Glomerular endothelial cell (primary cell): ENCODE results near the gene ADD1. TPM values are rescaled to one million over a fixed set of nuclear protein-coding genes. Genes with fewer than 3 reads are reported as not detected.

Source experiments
- DNase-seq: peaks from one replicate; pipeline ENCODE4 v3.0.0-alpha.2; 2011; ENCODE audit warnings: low read depth, low spot score; ENCODE audit errors: extremely low read depth
- total RNA-seq: library from RNA; depleted of rRNA; stranded (reverse); fragments of >200 nt; gene quantifications from 2 replicates; pipeline ENCODE4 v1.2.3, GENCODE V29; 2015

The ADD1 gene
- total RNA-seq, 1 donor from 2014 or later, result 265 TPM

DNA sequence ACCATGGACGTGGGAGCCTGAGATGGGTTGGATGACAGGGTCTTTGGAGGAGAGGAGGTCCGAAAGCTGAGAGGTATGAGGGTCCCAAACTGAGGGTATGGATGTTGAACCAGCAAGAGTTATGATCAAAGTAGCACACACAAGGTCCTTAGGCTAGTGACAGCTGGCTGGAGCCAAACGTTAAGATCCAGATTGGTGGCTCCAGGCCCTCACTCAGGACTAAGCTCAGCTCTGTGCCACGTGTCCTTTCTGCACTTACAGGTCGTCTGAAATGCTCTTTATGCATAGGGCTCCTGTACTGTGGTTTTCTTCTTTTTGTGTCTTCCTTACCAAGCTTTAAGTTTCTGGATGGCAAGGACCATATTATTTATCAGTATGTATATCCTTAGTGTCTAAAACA lies 35.4 kb downstream of the ADD1 start:
- DNase-seq, result no peak

DNA sequence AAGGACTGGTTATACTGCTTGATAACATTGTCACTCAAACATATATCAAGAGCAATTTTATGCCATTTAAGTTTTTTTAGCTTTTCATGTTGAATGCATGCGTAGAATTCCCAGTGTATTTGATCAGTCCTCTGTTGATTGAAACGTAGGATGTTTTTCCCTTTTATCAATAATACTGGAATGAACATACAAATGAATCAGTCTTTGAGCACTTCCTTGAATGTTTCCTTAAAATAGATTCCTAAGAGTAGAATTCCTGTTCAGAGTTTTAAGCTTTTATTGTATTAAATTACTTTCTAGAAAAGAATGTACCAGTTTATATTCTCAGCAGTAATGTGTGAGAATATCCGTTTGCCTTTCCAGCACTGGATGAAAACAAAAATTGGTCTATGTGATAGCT lies 37.8 kb downstream of the ADD1 start:
- no peak for DNase-seq

DNA sequence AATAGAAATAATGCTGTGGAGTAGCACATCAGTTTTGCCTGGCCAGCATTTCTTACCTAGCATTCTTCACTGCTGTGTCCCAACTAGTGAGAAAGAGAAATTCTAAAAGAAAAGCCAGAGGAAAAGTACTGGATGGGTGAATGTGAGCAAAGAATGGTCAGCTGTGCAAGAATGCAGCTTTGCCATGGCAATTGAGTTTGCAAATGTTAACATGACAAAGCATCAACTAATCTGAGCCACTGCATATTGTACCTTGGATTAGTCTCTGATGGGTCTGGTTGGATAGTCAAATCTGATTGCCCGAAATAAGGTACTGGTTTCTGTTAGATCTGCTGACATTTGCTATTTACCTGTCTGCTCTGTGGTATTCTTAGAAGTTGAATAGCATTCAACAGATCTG lies 38.7 kb downstream of the ADD1 start:
- DNase-seq, result no peak

DNA sequence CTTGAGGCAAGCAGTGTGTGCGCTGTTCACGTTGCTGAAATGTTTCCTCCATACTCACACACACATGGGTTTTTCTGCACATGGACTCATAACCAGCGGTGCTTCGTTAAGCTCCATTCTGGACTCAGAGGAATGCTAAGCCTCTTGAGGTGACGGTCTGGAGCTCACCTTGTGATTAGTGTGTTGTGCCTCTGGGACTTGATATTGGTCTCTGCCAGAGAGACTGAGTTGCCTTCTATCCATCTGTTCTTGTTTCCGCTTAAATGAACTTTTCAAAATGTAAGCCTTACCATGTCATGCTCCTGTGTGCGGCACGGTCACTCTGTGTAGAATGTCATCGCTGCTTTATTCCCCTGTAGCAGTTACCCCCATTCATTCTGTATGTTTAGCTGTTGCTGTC lies 42.5 kb downstream of the ADD1 start:
- no peak for DNase-seq

DNA sequence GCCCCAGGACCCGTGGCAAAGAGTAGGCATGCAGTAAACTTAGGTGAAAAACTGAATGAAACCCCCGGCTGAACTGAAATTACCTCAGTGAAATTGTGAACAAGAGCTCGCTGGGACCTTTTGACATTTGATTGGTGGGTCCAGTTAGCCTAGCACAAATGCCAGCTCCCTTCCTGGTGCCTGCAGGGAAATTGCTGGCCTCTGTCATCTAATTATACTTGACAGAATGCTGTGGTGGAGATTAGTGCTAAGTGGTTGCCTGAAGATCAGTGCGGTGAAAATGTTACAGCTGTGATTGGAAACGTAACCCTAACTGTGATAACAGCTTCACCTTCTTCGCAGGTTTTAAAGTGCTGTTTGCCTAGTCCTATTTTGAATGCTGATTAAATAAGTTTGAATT lies 43.0 kb downstream of the ADD1 start:
- no peak for DNase-seq

DNA sequence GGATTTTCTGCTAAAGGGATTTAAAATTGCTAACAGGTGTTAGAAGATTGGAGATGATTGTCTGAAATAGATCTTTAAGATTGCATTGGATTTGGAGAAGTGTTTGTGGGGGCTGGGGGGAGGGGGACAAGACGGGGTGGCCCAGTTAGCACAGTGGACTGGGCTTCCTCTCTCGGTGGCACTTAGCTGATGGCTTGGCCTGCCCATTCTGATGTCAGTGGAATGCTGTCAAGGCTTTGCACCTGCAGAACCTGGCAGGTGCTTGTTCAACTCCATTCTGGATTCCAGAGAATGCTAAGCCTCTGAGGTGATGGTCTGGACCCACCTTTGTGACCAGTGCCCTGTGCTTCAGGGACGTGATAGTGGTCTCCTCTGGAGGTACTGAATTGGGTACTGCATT lies 43.7 kb downstream of the ADD1 start:
- no peak for DNase-seq

DNA sequence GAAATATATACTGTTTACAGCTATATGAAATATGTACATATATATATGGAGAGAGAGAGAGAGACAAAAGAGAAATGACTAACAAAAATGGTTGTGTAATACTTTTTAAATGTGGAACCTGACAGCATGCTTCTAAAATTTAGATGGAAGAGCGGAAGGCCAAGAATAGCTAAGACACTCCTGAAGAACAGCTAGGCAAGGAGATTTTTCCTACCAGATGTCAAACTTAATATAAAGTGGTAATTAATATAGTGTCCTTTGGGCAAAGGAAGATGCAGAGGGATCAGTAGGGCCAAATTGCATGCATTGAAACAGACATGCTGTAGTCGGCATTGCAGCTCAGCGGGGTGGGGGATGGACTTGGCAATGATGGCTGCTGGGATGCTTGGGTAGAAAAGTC lies 45.2 kb downstream of the ADD1 start:
- DNase-seq, result no peak

DNA sequence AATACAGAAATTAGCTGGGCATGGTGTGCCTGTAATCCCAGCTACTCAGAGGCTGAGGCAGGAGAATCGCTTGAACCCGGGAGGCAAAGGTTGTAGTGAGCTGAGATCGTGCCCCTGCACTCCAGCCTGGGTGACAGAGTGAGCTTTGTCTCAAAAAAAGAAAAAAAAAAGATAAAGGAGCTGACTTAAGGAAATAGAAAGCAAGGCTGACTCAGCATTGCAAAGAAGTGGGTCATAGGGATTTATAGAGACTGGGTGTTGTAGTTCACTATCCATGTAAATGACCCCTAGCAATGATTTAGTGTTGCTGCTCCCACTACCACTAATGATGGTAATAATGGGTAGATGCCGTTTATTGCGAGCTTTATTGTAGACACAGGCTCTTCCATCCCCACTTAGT lies 47.6 kb downstream of the ADD1 start:
- no peak for DNase-seq

DNA sequence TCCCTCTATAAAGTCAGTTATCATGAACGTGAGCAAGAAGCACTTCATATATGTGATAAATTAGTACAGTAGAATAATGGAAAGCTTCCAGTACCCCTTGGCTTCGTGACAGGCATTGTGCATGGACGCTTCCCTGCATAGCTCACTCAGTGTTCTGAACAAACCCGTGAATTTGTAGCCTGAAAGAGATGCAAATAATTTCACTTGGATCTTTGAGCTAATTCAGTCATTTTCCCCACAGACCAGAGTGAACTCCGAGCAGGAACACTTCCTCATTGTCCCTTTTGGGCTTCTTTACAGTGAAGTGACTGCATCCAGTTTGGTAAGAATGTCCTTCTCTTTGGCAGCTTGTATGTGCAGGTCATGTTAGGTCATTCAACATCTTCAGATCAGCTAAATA lies 50.1 kb downstream of the ADD1 start:
- no peak for DNase-seq

DNA sequence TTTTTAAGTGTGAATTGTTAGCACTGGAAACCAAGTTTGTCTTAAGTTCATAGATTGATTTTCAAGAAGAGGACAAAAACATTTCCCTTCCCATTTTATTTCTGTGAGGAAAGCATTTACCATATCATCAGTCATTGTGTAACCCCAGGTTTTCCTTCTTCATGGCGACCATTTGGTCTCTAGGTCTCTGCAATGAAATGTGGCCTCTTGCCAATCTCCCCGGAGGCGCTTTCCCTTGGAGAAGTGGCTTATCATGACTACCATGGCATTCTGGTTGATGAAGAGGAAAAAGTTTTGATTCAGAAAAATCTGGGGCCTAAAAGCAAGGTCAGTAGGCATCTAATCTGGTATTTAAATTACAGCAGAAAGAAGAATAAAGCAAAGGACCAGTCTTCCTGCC lies 54.4 kb downstream of the ADD1 start:
- DNase-seq, result no peak

DNA sequence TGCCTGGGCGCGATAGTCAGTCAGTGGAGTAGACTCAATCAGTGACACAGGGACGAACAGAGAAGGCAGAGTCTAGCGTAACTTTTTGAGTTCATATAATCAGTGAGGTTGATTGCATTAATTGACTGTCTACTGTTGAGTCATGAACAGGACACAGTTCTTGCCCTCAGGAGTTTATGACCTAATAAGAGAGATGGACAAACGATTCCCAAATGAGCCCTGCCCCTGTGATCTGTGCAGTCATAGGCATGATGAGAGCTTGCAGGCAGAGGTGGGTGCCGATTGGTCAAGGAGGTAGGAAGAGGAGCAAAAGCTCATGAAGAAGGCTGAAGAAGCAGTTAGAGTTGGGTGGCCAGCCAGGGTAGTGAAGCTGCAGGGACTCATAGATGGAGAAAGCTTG lies 57.1 kb downstream of the ADD1 start:
- no peak for DNase-seq

DNA sequence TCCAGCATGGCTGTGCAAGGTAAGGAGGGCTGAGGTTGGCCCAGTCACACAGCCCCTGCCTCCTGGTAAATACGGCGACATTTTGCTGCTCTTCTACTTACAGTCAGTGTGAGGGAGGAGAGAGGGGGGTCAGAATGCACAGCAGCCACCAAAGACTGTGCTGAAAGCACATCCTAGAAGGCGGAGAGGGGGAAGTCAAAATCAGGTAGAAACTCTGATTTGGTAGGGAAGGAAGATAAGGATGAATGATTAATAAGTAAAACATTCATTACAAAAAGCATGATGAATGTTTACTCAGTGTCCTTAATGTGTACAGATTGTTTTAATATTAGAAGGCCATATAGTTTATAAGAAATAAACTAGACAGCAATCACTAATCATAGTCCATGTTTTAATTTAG lies 57.5 kb downstream of the ADD1 start:
- DNase-seq, result no peak

DNA sequence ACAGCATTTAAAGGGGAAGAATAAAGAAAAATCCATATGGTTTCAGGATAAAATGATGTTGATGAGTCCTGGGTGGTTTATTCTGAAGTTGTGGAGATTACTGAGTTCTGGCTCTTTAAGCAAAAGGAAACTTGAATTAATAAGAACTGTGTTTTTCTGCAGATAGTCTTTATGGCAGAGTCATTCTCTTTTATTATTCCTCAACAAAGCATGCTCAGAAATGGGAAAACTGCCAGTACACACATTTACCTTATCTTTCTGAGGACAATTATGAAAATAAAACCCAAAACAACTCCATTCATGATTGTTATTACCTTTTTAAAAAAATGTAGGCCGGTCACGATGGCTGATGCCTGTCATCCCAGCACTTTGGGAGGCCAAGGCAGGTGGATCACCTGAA lies 58.5 kb downstream of the ADD1 start:
- no peak for DNase-seq

DNA sequence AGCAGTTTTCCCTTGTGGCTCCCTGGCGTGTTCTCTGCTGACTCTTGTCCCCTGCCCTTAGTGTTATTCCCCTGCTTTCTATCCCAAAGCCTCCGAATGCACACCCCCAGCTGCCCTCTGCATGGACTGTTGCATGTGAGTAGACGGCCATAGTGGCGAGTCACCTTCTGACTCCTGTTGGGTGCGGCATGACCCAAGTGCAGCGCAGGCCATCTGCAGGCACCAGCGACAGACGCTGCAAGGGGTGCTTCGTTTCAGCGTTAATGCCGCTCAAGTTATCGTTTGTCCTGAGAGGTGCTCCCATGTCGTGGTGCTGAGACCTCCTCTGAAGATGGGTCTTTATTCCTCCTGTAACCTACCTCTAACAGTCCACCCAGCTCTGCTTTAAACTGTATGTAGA lies 61.9 kb downstream of the ADD1 start:
- DNase-seq, result no peak

DNA sequence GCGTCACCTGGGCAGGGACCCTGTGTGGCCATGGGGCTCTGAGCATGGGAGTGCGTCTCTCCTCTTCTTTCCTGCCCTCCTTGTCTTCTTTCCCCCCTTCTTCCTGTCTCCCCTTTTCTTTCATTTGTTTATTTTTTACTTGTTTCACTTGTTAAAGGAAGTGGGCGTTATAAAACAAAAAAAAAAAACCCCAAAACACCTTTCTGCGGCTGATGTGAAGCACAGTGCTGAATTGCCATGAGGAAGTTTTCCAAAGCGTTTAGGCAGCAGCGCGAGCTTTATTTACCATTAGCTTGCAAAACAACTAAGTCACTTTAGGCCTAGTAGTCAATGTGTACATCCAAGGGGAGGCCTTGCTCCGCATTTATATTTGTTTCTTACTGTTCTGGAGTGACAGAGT lies 62.6 kb downstream of the ADD1 start:
- no peak for DNase-seq

DNA sequence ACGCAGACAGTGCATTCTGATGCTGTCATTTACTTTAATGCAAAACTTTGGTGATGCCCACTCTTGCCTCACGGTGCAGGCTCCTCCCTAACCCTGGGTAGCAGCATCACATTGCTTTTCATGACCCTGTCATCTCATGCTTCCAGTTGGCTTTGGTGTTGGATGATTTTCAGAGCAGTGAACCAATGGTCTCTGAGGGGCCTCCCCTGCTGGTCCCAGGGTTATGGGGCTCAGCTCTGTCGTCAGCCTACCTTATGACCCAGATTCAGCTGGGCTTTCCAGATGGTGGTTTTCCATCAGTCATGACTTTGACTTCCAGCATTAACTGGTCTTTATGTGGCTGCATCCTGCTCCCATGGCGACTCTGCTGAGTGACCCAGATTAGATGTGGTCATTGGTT lies 63.6 kb downstream of the ADD1 start:
- DNase-seq, result no peak

DNA sequence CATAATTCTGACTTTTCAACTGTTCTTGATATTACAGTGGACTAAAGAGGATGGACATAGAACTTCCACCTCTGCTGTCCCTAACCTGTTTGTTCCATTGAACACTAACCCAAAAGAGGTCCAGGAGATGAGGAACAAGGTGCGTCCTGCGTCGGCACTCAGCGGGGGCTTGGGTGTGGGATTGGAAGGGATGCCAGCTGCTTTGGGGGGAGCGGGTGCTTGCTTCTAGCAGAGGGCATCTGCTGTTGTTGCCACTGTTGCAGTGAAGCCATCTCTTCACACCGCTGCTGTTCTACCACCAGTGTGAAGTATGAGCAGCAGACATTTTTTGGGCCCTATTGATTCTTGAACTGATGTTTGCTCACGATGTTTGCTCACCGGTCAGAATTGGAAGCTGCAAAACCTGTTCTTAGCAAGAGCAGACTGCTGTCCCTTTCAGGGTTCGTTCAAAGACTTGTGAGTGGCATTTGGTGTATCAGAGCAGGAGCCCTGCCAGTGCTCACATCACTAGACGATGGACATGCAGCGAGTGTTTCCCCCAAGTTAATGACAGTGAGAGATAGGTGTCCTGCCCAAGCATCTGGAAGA lies 64.2 kb downstream of the ADD1 start:
- no peak for DNase-seq

DNA sequence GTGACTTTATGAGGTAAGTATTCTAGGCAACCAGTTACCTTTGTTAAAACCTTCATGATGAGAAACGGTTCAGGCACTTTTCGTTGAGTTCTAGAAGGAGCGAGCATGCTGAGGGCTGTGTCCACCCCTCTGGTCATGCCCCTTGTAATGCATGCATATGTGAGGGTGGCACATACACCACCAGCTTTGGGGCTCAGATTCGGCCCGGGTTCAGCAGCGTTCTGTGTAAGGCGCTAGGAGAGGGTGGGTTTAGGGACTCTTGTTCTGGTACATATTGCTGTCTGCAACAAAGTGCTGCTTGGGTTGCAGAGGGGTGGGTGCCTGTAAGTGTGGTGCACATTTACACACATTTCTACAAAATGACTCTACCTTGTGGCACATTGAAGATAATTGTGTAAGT lies 65.0 kb downstream of the ADD1 start:
- DNase-seq, result no peak

DNA sequence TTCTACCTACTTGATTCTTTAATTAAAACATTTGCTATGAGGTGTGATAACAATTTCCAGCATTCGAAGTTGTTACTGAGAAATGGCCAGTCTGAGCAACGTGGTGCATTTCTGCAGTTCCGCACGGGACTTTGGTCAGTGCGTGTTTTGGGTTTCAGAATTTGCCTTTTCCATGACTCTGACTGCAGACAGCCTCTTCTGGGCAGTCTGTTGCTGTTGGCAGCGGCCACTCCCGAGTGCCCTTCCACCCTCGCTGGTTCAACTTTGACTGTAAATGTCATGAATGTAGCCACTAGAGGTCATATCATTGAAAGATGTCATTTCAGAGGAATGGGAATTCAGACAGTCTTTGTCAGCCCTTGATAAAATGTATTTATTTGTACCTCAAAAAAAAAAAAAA lies 65.9 kb downstream of the ADD1 start:
- no peak for DNase-seq

DNA sequence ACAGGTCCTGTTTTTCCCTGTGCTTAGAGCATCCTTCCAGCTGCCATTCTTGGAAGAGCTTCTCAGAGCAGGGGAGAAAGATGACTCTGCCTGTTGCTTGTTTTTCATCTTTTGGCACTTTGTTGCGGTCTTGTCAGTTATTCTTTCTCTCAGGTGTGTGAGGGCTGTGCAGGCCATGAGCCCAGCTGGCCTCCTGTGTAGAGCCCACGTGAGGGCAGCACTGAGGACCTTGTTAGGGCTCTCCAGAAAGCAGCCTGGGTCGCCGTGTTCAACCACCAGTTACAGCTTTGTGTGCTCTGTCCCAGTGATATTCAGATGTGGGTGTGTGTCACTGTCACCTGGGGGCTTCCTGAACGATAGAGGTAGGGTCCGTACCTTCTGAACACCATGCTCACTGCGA lies 66.8 kb downstream of the ADD1 start:
- no peak for DNase-seq

DNA sequence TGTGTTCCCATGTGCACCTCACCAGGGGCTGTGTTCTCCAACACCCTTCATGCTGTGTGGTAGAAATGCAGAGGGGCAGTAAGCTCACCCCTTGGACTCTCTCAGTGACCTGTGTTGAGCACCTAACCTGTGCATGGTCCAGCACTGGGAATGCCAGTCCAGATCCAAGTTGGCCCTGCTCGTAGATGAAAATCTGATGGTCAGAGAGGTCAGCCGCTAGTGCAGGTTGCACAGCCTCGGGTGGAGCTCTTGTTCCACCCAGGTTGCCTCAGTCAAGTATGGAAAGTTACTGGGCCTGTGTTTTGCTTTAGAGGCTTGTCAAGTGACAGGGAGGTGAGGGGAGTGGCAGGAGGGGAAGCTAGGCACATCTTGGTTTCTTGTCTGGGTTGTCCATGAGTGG lies 68.2 kb downstream of the ADD1 start:
- DNase-seq, result no peak

DNA sequence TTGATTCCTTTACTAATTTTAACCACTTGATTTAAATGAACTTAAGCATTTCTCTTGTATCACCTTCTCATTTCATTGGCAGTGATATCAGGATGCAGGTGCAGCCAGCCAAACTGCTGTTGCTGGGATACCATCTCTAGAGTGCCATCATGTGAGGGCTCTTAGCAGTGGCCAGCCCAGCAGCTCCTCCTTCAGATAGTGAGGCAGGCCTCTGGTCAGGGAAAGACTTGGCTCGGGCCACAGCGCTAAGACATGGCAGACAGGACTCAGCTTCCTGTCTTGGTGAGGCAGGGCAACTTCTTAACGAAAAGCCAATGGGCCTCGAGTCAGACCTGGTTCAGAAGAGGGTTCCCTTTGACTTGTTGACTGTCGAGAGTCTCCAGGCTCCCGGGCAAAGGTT lies 69.5 kb downstream of the ADD1 start:
- no peak for DNase-seq

DNA sequence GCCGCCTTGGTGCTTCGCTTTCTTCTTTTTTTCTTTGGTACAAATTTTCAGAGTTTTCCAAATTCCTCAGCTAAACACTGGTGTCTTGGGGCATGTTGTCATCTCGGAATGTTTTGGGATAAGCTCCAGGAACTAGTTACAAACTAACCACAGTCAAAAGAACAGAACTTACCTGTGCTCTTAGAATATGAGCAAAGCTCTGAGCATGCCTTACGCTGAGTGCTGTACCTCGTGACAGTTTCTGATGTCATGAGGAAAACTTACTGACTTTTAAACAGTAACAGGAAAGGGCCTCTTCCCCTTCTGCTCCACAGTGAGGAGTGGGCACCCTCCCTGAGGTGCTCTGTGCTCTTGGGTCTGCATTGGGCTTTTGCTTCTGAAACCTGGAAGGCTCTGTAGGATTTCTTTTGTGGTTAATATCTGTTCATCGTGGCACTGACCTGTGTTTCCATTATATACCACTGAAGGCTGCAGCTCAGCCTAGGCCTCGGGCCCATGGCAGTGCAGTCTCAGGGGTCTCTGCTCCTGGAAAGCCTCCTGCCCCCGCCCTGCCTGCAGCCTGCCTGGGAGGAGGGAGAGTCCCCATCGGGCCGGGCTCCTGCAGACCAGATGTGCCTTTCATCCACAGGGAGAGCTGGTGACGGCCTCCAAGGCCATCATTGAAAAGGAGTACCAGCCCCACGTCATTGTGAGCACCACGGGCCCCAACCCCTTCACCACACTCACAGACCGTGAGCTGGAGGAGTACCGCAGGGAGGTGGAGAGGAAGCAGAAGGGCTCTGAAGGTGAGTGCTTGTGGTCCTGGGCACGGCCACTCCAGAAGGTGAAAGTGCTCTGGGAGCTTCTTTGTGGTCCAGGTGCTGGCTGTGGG lies 70.8 kb downstream of the ADD1 start:
- no peak for DNase-seq
